Stimulated activated CD8-positive, alpha-beta memory T cell treated with anti-CD3 and anti-CD28 coated beads, Interleukin-15, amount 100 ng/mL, for 48 hours (primary cell): Measurements from ENCODE around the gene RABEPK.
"Not testable (repeated sequence)": the region's sequence is repeated elsewhere in the genome, so short reads cannot be mapped to it uniquely, and the experiment has no call there.

Experiments used
- DNase-seq, 2 donors: peaks; one replicate each; pipeline ENCODE4 v3.0.0-alpha.2; 2020; ENCODE audit warnings: low read depth in 2 of 2

The RABEPK gene

GRCh38 chr9:125195591-125195990, 4.8 kb upstream of the RABEPK start:
- not testable (repeated sequence) for DNase-seq

GRCh38 chr9:125202846-125203618, 2.7 kb downstream of the RABEPK start:
- DNase-seq = no peak

- DNase-seq = no peak
Observed at GRCh38 chr9:125204477-125204876, 4.1 kb downstream of the RABEPK start.

- DNase-seq = no peak
Observed at GRCh38 chr9:125214186-125214585, 13.8 kb downstream of the RABEPK start.

DNA sequence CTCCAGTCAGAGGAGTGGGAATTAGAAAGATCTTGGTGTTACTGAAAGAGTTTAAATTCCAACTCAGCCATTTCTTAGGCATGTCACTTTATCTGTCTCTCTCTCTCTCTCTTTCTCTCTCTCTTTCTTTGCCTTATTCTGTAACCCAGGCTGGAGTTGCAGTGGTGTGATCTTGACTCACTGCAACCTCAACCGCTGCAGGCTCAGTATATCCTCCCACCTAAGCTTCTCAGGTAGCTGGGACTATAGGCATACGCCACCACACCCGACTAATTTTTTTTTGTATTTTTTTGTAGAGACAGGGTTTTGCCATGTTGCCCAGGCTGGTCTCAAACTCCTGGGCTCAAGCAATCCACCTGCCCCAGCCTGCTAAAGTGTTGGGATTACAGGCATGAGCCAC, 18.3 kb downstream of the RABEPK start:
- no peak for DNase-seq

DNA sequence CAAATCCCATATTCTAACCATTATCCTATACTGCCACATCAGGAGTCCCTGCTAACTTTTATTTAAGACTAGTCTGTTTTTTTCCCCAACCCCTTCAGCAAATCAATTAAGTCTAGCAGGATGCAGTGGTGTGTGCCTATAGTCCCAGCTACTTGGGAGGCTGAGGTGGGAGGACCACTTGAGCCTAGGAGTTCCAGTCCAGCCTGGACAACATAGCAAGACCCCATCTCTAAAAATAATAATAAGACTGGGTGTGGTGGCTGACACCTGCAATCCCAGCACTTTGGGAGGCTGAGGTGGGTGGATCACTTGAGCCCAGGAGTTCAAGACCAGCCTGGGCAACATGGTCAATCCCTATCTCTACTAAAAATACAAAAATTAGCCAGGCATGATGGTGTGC, 24.5 kb downstream of the RABEPK start:
- not testable (repeated sequence) for DNase-seq

DNA sequence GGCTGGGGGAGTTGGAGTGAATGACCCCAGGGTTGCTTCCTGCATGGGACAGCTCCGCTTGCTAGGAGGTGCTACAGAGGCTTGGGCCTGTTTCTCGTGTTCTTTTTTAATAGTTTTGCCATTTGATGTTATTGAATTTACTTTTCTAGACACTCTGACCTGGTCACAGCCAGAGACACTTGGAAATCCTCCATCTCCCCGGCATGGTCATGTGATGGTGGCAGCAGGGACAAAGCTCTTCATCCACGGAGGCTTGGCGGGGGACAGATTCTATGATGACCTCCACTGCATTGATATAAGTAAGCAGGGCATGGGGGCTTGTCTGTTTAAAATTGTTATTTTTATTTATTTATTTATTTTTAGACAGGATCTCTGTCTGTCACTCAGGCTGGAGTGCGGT, 27.4 kb downstream of the RABEPK start:
- no peak for DNase-seq

GRCh38 chr9:125233678-125234077, 33.3 kb downstream of the RABEPK start:
- no peak for DNase-seq

DNA sequence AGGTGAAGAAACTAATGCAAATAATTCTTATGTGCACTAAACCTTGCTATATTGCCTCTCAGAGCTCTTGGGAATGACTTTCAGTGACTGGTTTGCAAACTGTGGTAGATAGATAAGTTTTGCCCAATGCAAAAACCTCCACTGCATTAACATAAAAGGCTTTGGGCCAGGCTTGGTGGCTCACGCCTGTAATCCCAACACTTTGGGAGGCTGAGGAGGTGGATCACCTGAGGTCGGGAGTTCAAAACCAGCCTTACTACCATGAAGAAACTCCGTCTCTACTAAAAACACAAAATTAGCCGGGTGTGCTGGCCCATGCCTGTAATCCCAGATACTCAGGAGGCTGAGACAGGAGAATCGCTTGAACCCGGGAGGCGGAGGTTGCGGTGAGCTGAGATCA, 33.8 kb downstream of the RABEPK start:
- not testable (repeated sequence) for DNase-seq

GRCh38 chr9:125235804-125236519, 35.6 kb downstream of the RABEPK start:
- DNase-seq = no peak

- not testable (repeated sequence) for DNase-seq
Observed at GRCh38 chr9:125236520-125237159, 36.3 kb downstream of the RABEPK start.

- DNase-seq = no peak
Observed at GRCh38 chr9:125238127-125238914, 38.0 kb downstream of the RABEPK start.

DNA sequence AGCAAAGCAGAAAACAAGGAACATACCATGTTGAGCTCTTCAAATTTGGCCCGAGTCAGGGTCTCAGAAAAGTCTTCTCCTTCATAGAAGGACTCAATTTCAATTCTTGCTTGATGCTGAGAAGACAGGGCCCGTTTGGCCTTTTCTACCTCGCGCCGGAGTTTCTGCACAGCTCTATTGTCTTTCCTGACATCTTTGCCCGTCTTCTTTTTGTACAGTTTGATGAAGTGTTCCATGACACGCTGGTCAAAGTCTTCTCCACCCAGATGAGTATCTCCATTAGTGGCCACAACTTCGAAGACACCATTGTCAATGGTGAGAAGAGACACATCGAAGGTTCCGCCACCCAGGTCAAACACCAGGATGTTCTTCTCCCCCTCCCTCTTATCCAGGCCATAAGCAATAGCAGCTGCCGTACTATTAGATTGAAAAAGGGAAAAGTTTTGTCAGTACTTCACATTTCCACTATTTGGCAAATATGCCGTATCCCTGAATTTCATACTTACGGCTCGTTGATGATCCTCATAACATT, 38.6 kb downstream of the RABEPK start:
- DNase-seq = no peak

DNA sequence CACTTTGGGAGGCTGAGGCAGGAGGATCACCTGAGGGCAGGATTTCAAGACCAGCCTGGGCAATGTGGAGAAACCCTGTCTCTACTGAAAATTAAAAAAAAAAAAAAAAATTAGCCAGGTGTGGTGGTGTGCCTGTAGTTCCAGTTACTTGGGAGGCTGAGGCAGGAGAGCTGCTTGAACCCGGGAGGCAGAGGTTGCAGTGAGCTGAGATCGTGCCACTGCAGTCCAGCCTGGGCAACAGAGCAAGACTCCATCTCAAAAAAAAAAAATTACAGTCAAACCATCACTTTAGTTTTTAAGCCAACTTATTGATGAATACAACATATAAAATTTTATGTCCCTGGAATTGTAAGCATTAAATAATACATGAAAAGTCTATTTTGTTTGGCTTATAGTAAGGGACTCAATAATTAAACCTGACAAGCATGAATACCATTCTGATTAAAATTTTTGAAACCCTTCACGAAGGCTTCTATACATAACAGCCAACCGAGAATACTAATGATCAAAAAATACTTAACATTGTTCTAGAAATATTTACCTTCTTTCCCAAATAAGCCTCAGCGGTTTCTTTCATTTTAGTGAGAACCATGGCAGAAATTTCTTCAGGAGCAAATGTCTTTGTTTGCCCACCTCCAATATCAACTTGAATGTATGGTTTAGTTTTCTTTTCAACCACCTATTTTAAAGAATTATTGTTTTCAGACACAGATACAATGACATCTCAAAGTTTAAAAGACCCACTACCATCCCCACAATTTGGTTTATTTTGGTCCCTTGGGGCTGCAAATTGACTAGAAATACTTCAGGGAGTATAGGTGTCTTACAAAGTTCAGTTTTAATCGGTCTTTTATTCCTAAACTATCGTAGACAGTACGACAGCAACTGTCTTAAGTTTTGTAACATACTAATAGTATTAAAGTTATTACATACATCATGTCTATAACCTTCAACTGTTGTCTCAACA, 39.6 kb downstream of the RABEPK start:
- no peak for DNase-seq

DNA sequence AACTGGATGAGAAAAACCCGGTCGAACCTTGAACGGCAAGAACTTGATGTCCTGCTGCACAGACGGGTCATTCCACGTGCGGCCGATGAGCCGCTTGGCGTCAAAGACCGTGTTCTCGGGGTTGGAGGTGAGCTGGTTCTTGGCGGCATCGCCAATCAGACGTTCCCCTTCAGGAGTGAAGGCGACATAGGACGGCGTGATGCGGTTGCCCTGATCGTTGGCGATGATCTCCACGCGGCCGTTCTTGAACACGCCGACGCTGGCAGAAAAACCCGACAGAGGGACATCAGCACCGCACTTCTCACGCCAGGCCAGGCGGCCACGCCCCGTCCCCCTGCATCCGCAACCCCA, 40.3 kb downstream of the RABEPK start:
- peak in 1 of 2 donors; percentile 8 for DNase-seq

DNA sequence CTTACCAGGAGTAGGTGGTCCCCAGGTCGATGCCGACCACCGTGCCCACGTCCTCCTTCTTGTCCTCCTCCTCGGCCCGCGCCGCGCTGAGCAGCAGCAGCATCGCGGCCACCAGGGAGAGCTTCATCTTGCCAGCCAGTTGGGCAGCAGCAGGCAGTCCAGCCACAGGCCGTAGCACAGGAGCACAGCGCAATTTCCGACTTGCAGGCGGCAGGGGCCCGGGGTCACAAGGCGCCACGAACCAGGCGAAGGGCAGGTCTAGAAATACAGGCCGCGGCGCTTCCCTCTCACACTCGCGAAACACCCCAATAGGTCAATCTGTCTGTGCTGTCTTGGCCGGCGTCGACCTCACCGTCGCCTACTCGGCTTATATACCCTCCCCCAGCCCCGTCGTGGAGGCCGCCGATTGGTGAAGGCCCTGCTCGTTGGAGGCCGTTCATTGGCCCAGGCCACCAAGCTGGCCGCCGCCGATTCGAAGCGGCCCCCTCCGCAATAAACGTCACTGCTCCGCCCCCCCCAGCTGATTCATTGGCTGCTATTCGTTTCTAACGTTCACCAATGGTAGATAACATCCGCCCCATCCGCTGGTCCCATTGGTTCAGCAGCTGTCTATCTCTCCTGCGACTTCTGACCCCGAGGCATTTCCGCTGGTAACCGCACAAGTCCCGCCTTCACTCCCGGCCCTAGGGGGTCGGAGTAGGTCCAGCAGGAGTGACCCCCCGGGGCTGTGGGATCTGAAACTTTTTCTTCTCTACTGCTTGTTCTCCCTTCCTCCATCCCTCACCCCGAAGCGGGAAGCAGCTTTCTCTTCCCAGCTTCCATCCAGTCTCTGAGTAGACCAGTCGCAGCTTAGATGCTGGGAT, 40.9 kb downstream of the RABEPK start, which contains the start of gene HSPA5:
Gene HSPA5 (minus strand): TSS at position 344 of the 863 bp plus-strand sequence. CDS start 217 bp downstream, at position 127.
- DNase-seq = peak; percentile 99

GRCh38 chr9:125241863-125242739, 41.8 kb downstream of the RABEPK start:
- DNase-seq = peak in 1 of 2 donors; percentile 4

DNA sequence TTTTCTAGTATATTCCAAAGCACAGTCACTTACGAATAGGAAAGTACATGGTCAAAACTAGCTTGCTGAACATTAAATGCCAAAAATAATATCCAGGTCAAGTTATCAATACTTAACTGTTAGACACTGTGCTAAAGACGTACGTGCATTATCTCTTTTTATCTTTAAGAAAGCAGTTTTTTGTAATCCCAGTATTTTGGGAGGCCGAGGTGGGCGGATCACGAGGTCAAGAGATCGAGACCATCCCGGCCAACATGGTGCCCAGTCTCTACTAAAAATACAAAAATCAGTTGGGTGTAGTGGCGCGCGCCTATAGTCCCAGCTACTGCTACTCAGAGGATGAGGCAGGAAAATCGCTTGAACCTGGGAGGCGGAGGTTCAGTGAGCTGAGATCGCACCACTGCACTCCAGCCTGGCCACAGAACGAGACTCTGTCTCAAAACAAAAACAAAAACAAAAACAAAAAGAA, 43.5 kb downstream of the RABEPK start:
- no peak for DNase-seq
